ENCODE measurements around the gene ZEB1.

The ZEB1 gene

GRCh38 chr10:31374146-31374696 lies 55.2 kb downstream of the ZEB1 start:
- Histone ChIP-seq H3K79me2 (ENCODE audit: control insufficient read depth, low read length) (peaks cover 74% of the 10 kb centered on the region), H3K4me2 (ENCODE audit: low read length) (no peak overlapping the region), H3K4me3 (ENCODE audit: low read length) (no peak overlapping the region), H3K27ac (ENCODE audit: low read depth, low read length) (no peak overlapping the region), H3K4me1 (ENCODE audit: control insufficient read depth, low read length) (no peaks in the 10 kb centered on the region), H3K36me3 (ENCODE audit: control insufficient read depth, low read length) (no peaks in the 10 kb centered on the region), H3K27me3 (ENCODE audit: control insufficient read depth, low read length) (no peaks in the 10 kb centered on the region), H4K20me1 (ENCODE audit: control insufficient read depth, insufficient read depth, low read depth, low read length) (peaks cover 8% of the 10 kb centered on the region), H3K9me2 (replicated peaks; ENCODE audit: control insufficient read depth, low read length) (no peaks in the 10 kb centered on the region), H3K9me3 (ENCODE audit: control insufficient read depth, insufficient read depth, low read length) (no peaks in the 10 kb centered on the region), H3F3A (ENCODE audit: control insufficient read depth, insufficient read depth) (no peaks in the 10 kb centered on the region; the same call in 1 of the 2 replicates)
- TF ChIP-seq EZH2phosphoT487 (IDR thresholded peaks at IDR 0.05; ENCODE audit: borderline replicate concordance, low read length): no peak
- TF ChIP-seq, protein P1, sequence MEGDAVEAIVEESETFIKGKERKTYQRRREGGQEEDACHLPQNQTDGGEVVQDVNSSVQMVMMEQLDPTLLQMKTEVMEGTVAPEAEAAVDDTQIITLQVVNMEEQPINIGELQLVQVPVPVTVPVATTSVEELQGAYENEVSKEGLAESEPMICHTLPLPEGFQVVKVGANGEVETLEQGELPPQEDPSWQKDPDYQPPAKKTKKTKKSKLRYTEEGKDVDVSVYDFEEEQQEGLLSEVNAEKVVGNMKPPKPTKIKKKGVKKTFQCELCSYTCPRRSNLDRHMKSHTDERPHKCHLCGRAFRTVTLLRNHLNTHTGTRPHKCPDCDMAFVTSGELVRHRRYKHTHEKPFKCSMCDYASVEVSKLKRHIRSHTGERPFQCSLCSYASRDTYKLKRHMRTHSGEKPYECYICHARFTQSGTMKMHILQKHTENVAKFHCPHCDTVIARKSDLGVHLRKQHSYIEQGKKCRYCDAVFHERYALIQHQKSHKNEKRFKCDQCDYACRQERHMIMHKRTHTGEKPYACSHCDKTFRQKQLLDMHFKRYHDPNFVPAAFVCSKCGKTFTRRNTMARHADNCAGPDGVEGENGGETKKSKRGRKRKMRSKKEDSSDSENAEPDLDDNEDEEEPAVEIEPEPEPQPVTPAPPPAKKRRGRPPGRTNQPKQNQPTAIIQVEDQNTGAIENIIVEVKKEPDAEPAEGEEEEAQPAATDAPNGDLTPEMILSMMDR (IDR thresholded peaks at IDR 0.05; ENCODE audit: low read depth, low read length, poor library complexity, severe bottlenecking): no peak

DNA sequence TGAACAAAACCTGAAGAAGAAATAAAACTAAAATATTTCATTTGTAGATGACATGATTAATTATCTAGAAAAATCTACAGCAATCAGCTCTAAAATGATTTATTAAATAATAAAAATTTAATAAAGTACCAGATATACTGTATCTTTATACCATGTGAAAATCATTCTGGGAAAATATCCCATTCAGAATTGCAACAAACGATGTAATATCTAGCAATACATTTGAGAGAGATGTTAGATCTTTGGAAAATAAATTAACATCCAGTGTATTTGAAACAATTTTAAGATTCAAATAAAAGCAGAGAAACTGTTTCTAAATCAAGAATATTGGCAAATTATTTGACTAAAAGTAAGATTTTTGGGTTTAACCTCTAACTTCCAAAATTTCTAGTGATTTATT lies 62.2 kb downstream of the ZEB1 start:
- Histone ChIP-seq H3K27ac (ENCODE audit: low read depth, low read length) (no peak overlapping the region), H3F3A (ENCODE audit: control insufficient read depth, insufficient read depth) (no peaks in the 10 kb centered on the region), H3K4me2 (ENCODE audit: low read length) (no peak overlapping the region), H3K36me3 (ENCODE audit: control insufficient read depth, low read length) (no peaks in the 10 kb centered on the region; the same call in 1 of the 2 replicates), H3K9me2 (replicated peaks; ENCODE audit: control insufficient read depth, low read length) (no peaks in the 10 kb centered on the region), H3K4me1 (ENCODE audit: control insufficient read depth, low read length) (peaks cover 12% of the 10 kb centered on the region), H3K79me2 (ENCODE audit: control insufficient read depth, low read length) (peaks cover 61% of the 10 kb centered on the region), H3K27me3 (ENCODE audit: control insufficient read depth, low read length) (no peaks in the 10 kb centered on the region), H4K20me1 (ENCODE audit: control insufficient read depth, insufficient read depth, low read depth, low read length) (no peaks in the 10 kb centered on the region), H3K9me3 (ENCODE audit: control insufficient read depth, insufficient read depth, low read length) (no peaks in the 10 kb centered on the region), H3K4me3 (ENCODE audit: low read length) (no peak overlapping the region)
- TF ChIP-seq, protein P1 (IDR thresholded peaks at IDR 0.05; ENCODE audit: low read depth, low read length, poor library complexity, severe bottlenecking): no peak
- TF ChIP-seq EZH2phosphoT487 (IDR thresholded peaks at IDR 0.05; ENCODE audit: borderline replicate concordance, low read length): no peak

DNA sequence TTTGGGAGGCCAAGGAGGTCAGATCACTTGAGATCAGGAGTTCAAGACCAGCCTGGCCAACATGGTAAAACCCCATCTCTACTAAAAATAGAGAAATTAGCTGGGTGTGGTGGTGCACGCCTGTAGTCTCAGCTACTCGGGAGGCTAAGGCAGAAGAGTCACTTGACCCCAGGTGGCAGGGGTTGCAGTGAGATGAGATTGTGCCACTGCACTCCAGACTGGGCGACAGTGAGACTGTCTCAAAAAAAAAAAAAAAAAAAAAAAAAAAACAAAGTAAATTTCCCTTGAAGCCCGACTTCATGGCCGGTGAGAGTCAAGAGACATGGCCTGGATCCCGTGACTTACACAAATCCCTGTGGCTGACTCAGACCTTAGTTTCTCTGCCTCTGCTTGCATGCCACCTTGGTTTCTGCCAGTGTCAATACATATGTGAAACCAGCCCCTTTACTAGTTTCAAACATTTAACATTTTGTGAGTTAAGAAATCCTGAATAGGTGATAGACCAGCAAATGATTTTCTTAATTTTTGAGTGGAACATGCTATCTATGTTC lies 62.8 kb downstream of the ZEB1 start:
- TF ChIP-seq, protein P1 (IDR thresholded peaks at IDR 0.05; ENCODE audit: low read depth, low read length, poor library complexity, severe bottlenecking): no peak
- no peak for TF ChIP-seq EZH2phosphoT487 (IDR thresholded peaks at IDR 0.05; ENCODE audit: borderline replicate concordance, low read length)

More for the DNA sequence above, 62.8 kb downstream of the ZEB1 start:
- Histone ChIP-seq H3K27ac (ENCODE audit: low read depth, low read length) (no peak overlapping the region), H3K9me3 (ENCODE audit: control insufficient read depth, insufficient read depth, low read length) (no peaks in the 10 kb centered on the region), H3K36me3 (ENCODE audit: control insufficient read depth, low read length) (peaks cover 2% of the 10 kb centered on the region; the same call in 1 of the 2 replicates), H3F3A (ENCODE audit: control insufficient read depth, insufficient read depth) (no peaks in the 10 kb centered on the region), H3K27me3 (ENCODE audit: control insufficient read depth, low read length) (no peaks in the 10 kb centered on the region), H4K20me1 (ENCODE audit: control insufficient read depth, insufficient read depth, low read depth, low read length) (no peaks in the 10 kb centered on the region), H3K9me2 (replicated peaks; ENCODE audit: control insufficient read depth, low read length) (no peaks in the 10 kb centered on the region), H3K4me1 (ENCODE audit: control insufficient read depth, low read length) (peaks cover 12% of the 10 kb centered on the region), H3K79me2 (ENCODE audit: control insufficient read depth, low read length) (peaks cover 57% of the 10 kb centered on the region), H3K4me3 (ENCODE audit: low read length) (no peak overlapping the region), H3K4me2 (ENCODE audit: low read length) (no peak overlapping the region)

Measured in DOHH2 (cell line).